ENCODE measurements around the gene SHROOM3.

The SHROOM3 gene

GRCh38 chr4:76494871-76495590 is 60.0 kb downstream of the SHROOM3 start:
- no peak for DNase-seq

DNA sequence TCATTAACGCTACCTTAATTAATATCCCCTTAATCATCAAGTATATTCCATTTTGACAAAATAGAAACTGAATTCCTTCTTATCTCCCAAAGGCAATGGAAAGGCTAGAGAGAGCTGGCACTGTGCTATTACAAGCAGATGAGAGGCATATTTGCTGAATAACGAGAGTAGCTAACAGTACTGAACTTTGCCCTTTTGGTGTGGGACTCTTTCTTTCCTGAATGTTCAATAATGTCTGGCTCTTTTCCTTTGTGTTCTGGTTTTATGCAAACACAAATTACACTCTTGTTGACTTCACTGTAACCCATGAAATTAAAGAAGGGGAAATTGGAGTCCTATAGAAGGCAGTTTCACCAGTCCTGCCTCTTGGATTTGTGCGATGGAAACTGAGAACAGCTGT is 63.5 kb downstream of the SHROOM3 start:
- no peak for DNase-seq

- DNase-seq = no peak
Measured at GRCh38 chr4:76499461-76499860, 64.4 kb downstream of the SHROOM3 start.

DNA sequence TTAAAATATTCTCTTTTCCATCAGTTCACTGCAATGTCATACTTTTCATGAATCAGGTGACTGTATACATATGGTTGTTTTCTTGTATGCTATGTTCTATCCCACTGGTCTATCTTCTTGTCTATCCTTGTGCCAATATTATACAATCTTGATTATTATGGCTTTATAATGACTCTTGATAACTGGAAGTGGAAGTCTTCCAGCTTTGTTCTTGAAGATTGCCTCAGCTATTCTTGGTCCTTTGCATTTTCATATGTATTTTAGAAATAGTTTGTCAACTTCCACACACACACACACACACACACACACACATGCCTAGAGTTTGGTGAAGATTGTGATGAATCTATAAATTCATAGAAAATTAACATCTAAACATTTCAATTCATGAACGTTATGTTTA is 67.9 kb downstream of the SHROOM3 start:
- no peak for DNase-seq

DNA sequence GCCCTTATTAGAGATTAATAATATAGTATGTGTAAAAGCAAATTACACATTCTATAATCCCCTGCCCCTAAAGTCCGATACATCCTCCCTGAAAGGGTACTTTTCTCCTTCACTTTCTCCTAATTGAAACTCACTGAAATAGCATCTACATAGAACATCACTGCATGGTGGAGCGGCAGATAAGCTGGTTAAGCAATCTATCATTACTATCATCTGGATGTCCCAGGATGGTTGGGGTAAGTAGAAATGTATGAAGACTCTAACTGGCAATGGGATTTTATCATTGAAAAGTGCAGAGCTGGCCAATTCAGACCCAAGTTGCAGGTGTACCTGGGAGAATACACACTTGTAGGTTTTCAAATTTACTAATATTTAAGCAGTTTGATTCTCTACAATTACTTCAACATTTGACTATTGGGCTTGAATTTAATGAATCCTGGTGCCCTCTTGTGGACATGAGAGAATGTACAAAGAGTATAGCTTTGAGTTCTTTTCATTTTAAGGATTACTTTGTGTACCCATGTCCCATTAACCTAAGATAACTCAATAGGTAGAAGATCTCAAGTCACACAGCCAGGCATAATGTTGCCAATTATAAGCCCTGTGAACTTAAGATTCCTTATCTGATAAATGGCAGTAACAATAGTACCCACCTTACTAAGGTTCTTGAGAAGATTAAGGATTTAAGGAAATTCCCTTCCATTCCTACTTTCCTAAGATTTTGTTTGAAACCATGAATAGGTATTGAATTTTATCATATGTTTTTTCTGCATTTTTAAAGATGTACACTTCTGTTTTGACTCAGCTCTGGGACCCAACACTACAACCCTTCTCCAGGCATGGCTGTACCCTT is 69.8 kb downstream of the SHROOM3 start:
- DNase-seq = peak; percentile 24 to 46

DNA sequence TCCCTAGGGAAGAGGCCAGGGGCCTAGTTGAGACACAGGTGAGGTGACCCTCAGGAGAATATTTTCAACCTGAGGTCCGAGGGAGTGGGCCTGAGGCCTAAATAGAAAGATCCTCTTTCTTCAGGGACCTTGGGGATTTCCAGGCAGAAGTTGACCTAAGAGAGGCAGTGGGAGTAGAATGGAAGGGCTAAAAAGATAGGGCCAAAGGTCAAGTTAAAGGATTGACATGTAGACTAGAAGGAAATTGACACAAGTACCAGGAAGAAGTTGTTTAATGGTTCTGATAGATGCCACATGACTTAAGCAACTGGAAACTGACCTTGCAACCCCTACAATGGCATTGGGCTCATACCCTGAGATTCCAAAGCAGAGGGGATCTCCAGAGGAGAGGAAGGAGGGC is 76.9 kb downstream of the SHROOM3 start:
- DNase-seq = no peak

GRCh38 chr4:76513482-76513881 is 78.5 kb downstream of the SHROOM3 start:
- no peak for DNase-seq

DNA sequence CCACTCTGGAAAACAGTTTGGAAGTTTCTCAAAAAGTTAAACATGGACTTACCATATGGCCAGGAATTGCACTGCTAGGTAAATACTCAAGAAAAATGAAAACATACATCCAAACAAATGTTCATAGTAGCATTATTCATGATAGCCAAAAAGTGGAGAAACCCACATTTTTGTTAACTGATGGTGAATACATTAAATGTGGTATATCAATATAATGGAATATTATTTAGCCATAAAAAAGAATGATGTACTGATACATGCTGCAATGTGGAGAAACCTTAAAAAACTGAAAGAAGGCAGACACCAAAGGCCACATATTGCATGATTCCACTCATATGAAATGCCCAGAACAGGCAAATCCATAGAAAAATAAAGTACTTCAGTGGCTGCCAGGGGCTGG is 79.1 kb downstream of the SHROOM3 start:
- DNase-seq = no peak

DNA sequence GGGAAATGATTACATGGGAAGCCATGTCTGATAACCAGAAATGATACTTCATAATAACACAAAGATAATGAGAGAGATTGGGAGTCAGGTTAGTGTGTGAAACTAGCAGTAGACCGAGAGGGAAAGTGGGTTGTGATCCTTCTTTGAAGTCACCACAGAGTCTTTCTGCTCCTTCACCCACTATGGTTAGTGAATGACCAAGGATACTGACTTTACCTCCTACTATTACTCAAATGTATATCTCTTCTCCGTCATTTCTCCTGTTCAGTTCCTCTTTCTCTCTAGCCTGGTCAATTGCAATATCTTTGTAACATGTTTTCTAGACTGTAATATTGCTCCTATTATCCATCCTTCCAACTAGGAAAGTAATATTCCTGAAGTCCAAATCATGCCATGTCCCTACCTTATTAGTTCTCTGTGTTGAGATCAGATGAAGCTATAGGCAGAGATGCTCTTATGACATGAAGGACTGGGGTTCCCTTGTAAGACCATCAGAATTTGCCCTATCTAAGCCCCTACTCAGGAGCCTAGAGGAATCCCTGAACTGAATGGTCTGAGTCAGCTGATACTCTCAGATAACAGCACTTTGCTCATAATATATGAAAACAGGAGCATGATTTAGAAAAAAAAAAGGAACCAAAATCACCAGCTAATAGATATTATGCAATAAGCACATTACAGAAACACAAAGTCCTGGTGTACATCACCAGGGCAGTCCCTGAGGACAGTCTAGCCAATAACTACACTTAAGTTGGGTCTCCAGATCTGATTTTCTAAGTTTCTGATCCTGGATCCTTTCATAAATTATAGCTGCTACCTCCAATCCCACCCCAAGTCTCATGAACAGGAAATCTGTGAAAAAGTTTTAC is 81.2 kb downstream of the SHROOM3 start:
- no peak for DNase-seq

GRCh38 chr4:76518241-76518640 is 83.2 kb downstream of the SHROOM3 start:
- DNase-seq = no peak

GRCh38 chr4:76523593-76523992 is 88.6 kb downstream of the SHROOM3 start:
- no peak for DNase-seq

GRCh38 chr4:76525751-76526150 is 90.7 kb downstream of the SHROOM3 start:
- no peak for DNase-seq

- no peak for DNase-seq
Measured at GRCh38 chr4:76526585-76526990, 91.6 kb downstream of the SHROOM3 start.

DNA sequence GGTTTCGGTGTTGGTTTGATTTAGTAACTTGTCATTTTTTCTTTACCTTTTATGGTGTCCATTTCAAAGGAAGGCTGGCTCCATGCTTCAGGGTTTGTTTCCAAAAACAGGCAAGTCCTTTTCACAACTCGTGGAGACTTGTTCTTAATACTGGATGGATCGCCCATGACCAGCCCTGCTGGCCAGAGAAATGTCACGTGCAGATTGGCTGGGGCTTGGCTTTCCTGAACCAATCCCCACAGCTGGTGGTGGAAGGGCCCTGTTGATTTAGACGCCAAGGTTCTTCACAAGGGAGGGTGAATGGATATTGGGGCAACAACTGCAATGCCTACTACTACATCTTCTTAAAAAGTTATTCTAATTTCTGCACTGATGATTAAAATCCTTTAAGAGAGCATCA is 92.6 kb downstream of the SHROOM3 start:
- no peak for DNase-seq

GRCh38 chr4:76531597-76531996 is 96.6 kb downstream of the SHROOM3 start:
- DNase-seq = no peak

- no peak for DNase-seq
Measured at GRCh38 chr4:76532805-76533204, 97.8 kb downstream of the SHROOM3 start.

- no peak for DNase-seq
Measured at GRCh38 chr4:76533314-76533713, 98.3 kb downstream of the SHROOM3 start.

DNA sequence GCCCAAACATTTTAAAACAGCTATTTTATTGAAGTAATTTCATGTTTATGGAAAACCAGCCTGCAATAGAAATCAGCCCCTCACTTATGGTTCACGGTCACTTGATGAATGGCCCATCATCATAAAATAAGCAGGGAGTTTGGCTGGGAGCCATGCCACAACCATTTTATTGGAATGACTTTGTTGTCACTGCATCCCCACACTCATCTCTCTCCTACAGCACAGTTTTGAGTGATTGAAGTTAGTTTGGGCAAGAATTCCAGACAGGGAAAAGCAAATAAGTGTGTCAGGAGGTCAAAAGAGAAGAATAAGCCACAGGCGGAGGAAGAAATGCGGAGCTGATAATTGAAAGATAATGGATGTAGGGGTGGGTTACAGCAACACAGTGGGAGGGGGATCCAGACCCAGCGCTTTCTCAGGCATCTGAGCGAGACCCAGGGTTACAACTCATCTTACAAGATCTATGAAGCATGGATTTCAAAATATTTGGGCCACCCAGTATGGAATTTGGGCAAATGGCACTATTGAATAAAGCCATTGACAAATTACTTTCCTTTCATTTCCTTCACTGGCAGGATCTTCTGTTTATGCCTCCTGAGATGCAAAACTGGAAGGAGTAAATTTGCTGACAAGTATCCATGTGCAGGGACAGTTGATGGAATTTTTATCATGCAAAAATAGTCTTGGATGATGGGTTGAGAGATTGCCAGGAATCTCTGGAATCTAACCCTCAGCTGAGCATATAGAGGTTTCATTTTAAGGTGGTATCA is 100.8 kb downstream of the SHROOM3 start:
- DNase-seq = peak; percentile 10 to 23

GRCh38 chr4:76536373-76536689 is 101.3 kb downstream of the SHROOM3 start:
- DNase-seq = no peak

DNA sequence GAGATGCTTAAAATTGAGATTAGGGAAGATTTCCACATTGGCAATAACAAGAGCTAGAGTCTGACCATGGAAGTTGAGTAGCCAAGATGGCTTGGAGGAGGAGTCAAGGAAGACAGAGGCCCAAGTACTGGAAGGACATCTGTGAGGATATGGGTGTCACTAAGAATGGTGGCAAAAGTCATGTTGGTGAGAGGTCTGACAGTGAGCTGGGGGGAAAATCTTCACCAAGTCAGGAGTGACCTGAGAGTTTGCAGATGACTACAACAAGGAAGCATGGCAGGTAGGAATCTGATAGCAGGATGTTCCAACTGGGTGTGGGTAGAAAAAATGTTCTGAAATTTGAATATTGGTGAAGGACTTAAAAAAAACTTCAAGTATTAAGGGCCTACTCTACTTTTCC is 103.3 kb downstream of the SHROOM3 start:
- no peak for DNase-seq

DNA sequence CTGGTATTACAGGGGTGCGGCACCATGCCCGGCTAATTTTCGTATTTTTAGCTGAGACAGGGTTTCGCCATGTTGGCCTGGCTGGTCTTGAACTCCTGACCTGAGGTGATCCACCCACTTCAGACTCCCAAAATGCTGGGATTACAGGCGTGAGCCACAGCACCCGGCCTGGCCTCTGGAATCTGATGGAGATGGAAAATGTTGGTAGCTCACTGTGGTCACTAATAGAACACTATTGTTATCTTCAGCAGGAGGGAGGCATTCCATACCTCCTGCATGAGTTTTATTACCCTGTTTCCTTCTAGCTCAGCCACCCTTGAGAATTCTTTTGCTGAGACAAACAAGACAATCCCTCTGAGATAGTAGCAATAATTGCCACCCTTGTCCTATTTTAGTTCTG is 105.0 kb downstream of the SHROOM3 start:
- no peak for DNase-seq

- no peak for DNase-seq
Measured at GRCh38 chr4:76540486-76540885, 105.5 kb downstream of the SHROOM3 start.

DNA sequence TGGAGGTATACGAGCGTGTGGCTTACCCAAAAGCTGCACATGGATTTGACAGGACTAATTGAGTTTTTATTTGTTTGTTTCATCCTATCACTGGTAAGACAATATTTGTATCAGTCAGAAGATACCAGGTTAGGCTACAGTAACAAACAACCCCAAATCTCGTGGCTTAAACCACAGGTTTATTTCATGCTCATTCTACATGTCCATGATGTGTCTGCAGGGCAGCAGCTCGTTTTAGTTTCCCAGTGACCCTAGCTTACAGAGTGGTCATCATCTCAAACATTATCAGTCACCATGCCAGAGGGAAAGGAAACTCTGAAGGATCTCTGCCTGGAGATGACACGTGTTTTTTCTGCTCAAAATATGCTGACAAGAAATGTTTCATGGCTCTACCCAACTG is 108.3 kb downstream of the SHROOM3 start:
- DNase-seq = no peak

Measured in NCI-H2081 (cell line).